Astrocyte (in vitro differentiated cells and primary cell): ENCODE data around the gene ST6GALNAC3. TPM values are rescaled to one million over a fixed set of nuclear protein-coding genes. Genes with fewer than 3 reads are reported as not detected.

ENCODE experiments used
- DNase-seq: peaks from one replicate; pipeline ENCODE4 v3.0.0-alpha.2; 2010; ENCODE audit warnings: low read depth
- FAIRE-seq: peaks from 2 replicates; lab custom pipeline; 2011; peaks lifted over from hg19 to GRCh38; lab: Jason Lieb, UNC
- H2AFZ ChIP-seq: 2 replicates; pipeline ENCODE4 v1.6.0; 2012; ENCODE audit warnings: low read depth, low read length, inconsistent platforms
- H3K27ac ChIP-seq: 2 replicates; pipeline ENCODE4 v1.5.1; 2011; ENCODE audit warnings: low read depth, low read length, inconsistent platforms
- H3K27me3 ChIP-seq: 2 replicates; pipeline ENCODE4 v1.6.0; 2011; ENCODE audit warnings: low read length, inconsistent platforms; ENCODE audit not compliant: insufficient read depth
- H3K36me3 ChIP-seq: 2 replicates; pipeline ENCODE4 v1.5.1; 2011; ENCODE audit warnings: low read length, inconsistent platforms; ENCODE audit not compliant: insufficient read depth
- H3K4me1 ChIP-seq: 2 replicates; pipeline ENCODE4 v1.5.1; 2011; ENCODE audit warnings: low read length, inconsistent platforms; ENCODE audit not compliant: insufficient read depth
- H3K4me2 ChIP-seq: 2 replicates; pipeline ENCODE4 v1.6.0; 2012; ENCODE audit warnings: low read length, inconsistent platforms
- H3K4me3 ChIP-seq: 2 replicates; pipeline ENCODE4 v1.5.1; 2011; ENCODE audit warnings: low read depth, mild to moderate bottlenecking, low read length, inconsistent platforms; ENCODE audit not compliant: insufficient read depth
- H3K79me2 ChIP-seq: 2 replicates; pipeline ENCODE4 v1.6.0; 2012; ENCODE audit warnings: mild to moderate bottlenecking, low read length, inconsistent platforms; ENCODE audit not compliant: insufficient read depth
- H3K9ac ChIP-seq: 2 replicates; pipeline ENCODE4 v1.6.0; 2012; ENCODE audit warnings: mild to moderate bottlenecking, low read length, inconsistent platforms
- H3K9me3 ChIP-seq: 2 replicates; pipeline ENCODE4 v1.5.1; 2012; ENCODE audit warnings: low read depth, mild to moderate bottlenecking, low read length, inconsistent platforms; ENCODE audit not compliant: insufficient read depth
- H4K20me1 ChIP-seq: 2 replicates; pipeline ENCODE4 v1.6.0; 2012; ENCODE audit warnings: low read length, inconsistent platforms; ENCODE audit not compliant: insufficient read depth
- H3K27ac Mint-ChIP-seq: one replicate; pipeline ENCODE4 v1.8.0; 2021; ENCODE audit warnings: mild to moderate bottlenecking, mixed read lengths; ENCODE audit not compliant: unreplicated experiment
- H3K27me3 Mint-ChIP-seq: one replicate; pipeline ENCODE4 v1.8.0; 2021; ENCODE audit warnings: low read depth, mixed read lengths; ENCODE audit not compliant: unreplicated experiment
- H3K36me3 Mint-ChIP-seq: one replicate; pipeline ENCODE4 v1.8.0; 2021; ENCODE audit warnings: low read depth, mixed read lengths; ENCODE audit not compliant: unreplicated experiment
- H3K4me1 Mint-ChIP-seq: one replicate; pipeline ENCODE4 v1.8.0; 2021; ENCODE audit warnings: low read depth, mixed read lengths; ENCODE audit not compliant: unreplicated experiment
- H3K4me3 Mint-ChIP-seq: one replicate; pipeline ENCODE4 v1.8.0; 2021; ENCODE audit warnings: mild to moderate bottlenecking, moderate library complexity, mixed read lengths; ENCODE audit not compliant: unreplicated experiment
- H3K9me3 Mint-ChIP-seq: one replicate; pipeline ENCODE4 v1.8.0; 2021; ENCODE audit warnings: mild to moderate bottlenecking, mixed read lengths; ENCODE audit not compliant: unreplicated experiment
- EZH2 ChIP-seq: IDR thresholded peaks from 2 replicates; pipeline ENCODE4 v1.6.1; 2012; ENCODE audit warnings: mild to moderate bottlenecking, low read length, inconsistent platforms; ENCODE audit not compliant: insufficient read depth
- total RNA-seq: library from RNA; stranded (reverse); gene quantifications from 2 replicates; pipeline ENCODE4 v1.2.1, GENCODE V29; 2021
- TF ChIP-seq, protein P1 (sequence below): IDR thresholded peaks from 2 replicates; pipeline ENCODE4 v1.5.1; 2011; ENCODE audit warnings: low read depth, mild to moderate bottlenecking, inconsistent platforms, low read length, moderate library complexity; ENCODE audit not compliant: insufficient read depth

ST6GALNAC3 gene
- total RNA-seq, 1 donor from 2014 or later: 3.2 TPM

DNA sequence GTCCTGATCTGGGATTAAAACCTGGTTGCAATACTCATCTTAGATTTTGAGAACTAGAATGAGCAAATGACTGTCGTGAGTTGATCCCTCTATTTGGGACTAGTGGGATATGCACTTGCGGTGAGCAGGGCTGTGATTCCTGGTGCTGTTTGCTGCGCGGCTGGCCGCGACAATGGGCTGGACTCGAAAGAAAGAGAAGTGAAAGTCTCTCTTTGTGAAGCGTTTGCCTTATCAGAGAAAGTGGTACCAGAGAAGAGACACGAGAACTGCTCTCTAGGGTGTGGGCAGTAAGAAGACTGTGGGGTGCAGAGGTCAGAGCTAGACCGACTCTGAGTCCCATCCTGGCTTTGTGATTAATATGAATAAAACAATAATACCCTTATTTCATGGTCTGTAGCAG lies 8.6 kb downstream of the ST6GALNAC3 start:
- TF ChIP-seq, protein P1, sequence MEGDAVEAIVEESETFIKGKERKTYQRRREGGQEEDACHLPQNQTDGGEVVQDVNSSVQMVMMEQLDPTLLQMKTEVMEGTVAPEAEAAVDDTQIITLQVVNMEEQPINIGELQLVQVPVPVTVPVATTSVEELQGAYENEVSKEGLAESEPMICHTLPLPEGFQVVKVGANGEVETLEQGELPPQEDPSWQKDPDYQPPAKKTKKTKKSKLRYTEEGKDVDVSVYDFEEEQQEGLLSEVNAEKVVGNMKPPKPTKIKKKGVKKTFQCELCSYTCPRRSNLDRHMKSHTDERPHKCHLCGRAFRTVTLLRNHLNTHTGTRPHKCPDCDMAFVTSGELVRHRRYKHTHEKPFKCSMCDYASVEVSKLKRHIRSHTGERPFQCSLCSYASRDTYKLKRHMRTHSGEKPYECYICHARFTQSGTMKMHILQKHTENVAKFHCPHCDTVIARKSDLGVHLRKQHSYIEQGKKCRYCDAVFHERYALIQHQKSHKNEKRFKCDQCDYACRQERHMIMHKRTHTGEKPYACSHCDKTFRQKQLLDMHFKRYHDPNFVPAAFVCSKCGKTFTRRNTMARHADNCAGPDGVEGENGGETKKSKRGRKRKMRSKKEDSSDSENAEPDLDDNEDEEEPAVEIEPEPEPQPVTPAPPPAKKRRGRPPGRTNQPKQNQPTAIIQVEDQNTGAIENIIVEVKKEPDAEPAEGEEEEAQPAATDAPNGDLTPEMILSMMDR: no peak
- TF ChIP-seq EZH2: no peak
- FAIRE-seq: no peak
- Mint-ChIP-seq H3K27ac (no peak overlapping the region), H3K4me1 (no peaks in the 10 kb centered on the region), H3K27me3 (peaks cover 8% of the 10 kb centered on the region), H3K4me3 (no peak overlapping the region), H3K36me3 (no peaks in the 10 kb centered on the region), H3K9me3 (no peaks in the 10 kb centered on the region)
- no peaks in the 10 kb centered on the region for H3K79me2 ChIP-seq
- H4K20me1 ChIP-seq: no peaks in the 10 kb centered on the region
- H3K36me3 ChIP-seq: no peaks in the 10 kb centered on the region
- no peak overlapping the region for H3K27ac ChIP-seq
- peak overlapping the region; percentile 32 for H3K4me2 ChIP-seq
- H3K9ac ChIP-seq: no peak overlapping the region
- H2AFZ ChIP-seq: no peak overlapping the region
- no peaks in the 10 kb centered on the region for H3K27me3 ChIP-seq
- H3K4me1 ChIP-seq: no peaks in the 10 kb centered on the region
- no peak for DNase-seq
- H3K9me3 ChIP-seq: no peaks in the 10 kb centered on the region
- no peak overlapping the region for H3K4me3 ChIP-seq

DNA sequence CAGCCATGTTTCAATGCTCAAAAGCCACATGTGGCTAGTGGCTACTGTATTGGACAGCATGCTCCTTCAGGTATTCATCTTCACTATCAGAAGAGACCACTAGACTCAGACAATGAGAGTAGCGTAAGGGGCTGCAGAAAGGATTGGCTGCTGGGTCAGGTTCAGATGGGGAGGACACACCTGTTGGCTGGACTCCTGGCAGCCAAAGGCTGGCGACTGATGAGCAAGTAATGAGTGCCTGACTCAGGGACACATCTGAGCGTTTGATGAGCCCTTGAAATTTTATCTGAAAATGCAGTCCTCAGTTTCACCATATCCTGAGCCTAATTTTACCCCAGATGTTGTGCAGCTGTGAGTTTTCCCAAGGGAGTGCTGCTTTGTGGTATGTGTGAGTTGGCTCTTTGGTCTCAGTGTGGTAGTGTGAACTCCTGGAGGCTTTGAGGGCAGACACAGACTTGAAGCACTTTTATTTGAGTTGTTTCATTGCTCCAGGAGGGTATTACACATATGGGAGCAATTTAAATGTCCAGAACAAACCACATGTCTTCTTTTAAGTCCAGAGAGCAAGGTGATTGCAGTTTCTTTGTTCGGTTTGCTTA lies 9.6 kb downstream of the ST6GALNAC3 start:
- FAIRE-seq (no peak), DNase-seq (no peak)
- H3K9me3 Mint-ChIP-seq: no peaks in the 10 kb centered on the region

DNA sequence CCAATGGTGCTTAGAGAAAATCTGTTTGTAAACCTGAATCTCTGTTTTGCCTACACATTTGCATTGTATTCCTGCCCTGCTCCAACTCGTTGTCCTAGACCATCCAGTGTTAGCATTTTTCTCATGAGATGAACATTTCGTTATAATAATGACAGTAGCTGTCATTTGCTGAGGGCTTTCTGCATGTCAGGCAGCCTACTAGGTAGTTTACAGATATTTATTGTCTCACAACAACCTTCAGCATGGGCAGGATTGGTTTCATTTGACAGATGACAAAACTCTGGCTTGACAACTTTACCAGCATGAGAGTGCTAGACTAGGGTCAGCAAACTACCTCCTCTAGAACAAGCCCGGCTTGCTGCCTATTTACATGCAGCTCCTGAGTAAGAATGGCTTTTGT lies 10.1 kb downstream of the ST6GALNAC3 start:
- Mint-ChIP-seq H3K4me1 (no peaks in the 10 kb centered on the region), H3K27ac (no peak overlapping the region), H3K36me3 (no peaks in the 10 kb centered on the region), H3K27me3 (peaks cover 2% of the 10 kb centered on the region), H3K4me3 (no peak overlapping the region), H3K9me3 (no peaks in the 10 kb centered on the region)
- FAIRE-seq: no peak
- H4K20me1 ChIP-seq: no peaks in the 10 kb centered on the region
- no peaks in the 10 kb centered on the region for H3K4me1 ChIP-seq
- H3K36me3 ChIP-seq: no peaks in the 10 kb centered on the region
- H3K79me2 ChIP-seq: no peaks in the 10 kb centered on the region
- no peaks in the 10 kb centered on the region for H3K9me3 ChIP-seq
- no peak overlapping the region for H3K9ac ChIP-seq
- no peak overlapping the region for H3K27ac ChIP-seq
- no peak overlapping the region for H2AFZ ChIP-seq
- DNase-seq: no peak
- H3K4me2 ChIP-seq: no peak overlapping the region
- H3K4me3 ChIP-seq: no peak overlapping the region
- no peaks in the 10 kb centered on the region for H3K27me3 ChIP-seq
- TF ChIP-seq, protein P1: no peak
- no peak for TF ChIP-seq EZH2

More for the DNA sequence above, 9.6 kb downstream of the ST6GALNAC3 start:
- Histone ChIP-seq H3K27ac (no peak overlapping the region), H3K9ac (no peak overlapping the region), H3K27me3 (no peaks in the 10 kb centered on the region), H4K20me1 (no peaks in the 10 kb centered on the region), H3K4me3 (no peak overlapping the region), H3K4me2 (no peak overlapping the region), H2AFZ (no peak overlapping the region), H3K36me3 (no peaks in the 10 kb centered on the region), H3K79me2 (no peaks in the 10 kb centered on the region), H3K9me3 (no peaks in the 10 kb centered on the region), H3K4me1 (no peaks in the 10 kb centered on the region)
- TF ChIP-seq, protein P1: no peak
- TF ChIP-seq EZH2: no peak
- Mint-ChIP-seq H3K27ac (no peak overlapping the region), H3K4me3 (no peak overlapping the region), H3K36me3 (no peaks in the 10 kb centered on the region), H3K4me1 (no peaks in the 10 kb centered on the region), H3K27me3 (peaks cover 5% of the 10 kb centered on the region)
